Suprapubic skin (tissue), 4 donors: Measurements from ENCODE around the gene CEPT1.

Source experiments
- EP300 ChIP-seq: sonication (generic); formaldehyde crosslinking; IDR thresholded peaks from one replicate; pipeline ENCODE4 v1.6.1; 2017; ENCODE audit warnings: antibody characterized with exemption
- POLR2A ChIP-seq, 2 donors: fragments of 450-650 bp; IDR thresholded peaks; one replicate each; pipeline ENCODE4 v1.6.1; 2017; ENCODE audit warnings: antibody characterized with exemption in 2 of 2, mild to moderate bottlenecking in 2 of 2, moderate library complexity in 2 of 2
- POLR2AphosphoS5 ChIP-seq, 3 donors: sonication (generic); formaldehyde crosslinking; IDR thresholded peaks; one replicate each; pipeline ENCODE4 v1.6.1; 2017; ENCODE audit warnings: antibody characterized with exemption in 3 of 3
- TF ChIP-seq, protein P1 (sequence below), 2 donors: fragments of 200-600 bp in 1 of 2; fragments of 450-650 bp in 1 of 2; sonication (generic) in 1 of 2; IDR thresholded peaks; one replicate each; pipeline ENCODE4 v1.5.1; 2016 to 2019; ENCODE audit warnings: antibody characterized with exemption in 2 of 2, mild to moderate bottlenecking in 1 of 2, moderate library complexity in 1 of 2

DNA sequence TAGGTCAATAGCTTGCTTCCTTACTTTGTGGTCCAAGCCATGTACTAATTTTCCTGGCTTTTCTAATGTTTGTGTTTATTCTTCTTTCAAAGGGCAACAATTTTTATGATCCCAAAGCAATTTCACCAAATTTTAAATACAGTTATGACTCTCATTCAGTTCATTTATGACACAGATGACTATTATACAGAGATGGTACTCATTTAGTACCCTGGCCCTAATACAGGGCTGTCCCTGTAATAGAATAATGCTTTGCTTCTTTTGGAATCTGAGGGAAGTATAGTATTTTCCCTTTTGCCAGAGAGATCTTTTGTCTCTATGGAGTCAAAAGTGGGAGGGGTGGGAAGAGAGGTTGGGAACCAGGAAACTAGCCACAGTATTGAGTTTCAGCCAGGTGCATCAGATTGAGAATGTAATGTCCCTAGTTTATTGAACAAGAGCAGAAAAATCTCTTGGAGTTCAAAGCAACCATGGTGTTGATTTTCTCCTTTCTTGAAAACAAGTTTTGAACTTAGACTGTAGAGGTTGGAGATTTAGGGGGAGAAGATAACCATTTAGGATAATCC, 40.0 kb downstream of the CEPT1 start:
- TF ChIP-seq, protein P1, sequence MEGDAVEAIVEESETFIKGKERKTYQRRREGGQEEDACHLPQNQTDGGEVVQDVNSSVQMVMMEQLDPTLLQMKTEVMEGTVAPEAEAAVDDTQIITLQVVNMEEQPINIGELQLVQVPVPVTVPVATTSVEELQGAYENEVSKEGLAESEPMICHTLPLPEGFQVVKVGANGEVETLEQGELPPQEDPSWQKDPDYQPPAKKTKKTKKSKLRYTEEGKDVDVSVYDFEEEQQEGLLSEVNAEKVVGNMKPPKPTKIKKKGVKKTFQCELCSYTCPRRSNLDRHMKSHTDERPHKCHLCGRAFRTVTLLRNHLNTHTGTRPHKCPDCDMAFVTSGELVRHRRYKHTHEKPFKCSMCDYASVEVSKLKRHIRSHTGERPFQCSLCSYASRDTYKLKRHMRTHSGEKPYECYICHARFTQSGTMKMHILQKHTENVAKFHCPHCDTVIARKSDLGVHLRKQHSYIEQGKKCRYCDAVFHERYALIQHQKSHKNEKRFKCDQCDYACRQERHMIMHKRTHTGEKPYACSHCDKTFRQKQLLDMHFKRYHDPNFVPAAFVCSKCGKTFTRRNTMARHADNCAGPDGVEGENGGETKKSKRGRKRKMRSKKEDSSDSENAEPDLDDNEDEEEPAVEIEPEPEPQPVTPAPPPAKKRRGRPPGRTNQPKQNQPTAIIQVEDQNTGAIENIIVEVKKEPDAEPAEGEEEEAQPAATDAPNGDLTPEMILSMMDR (IDR thresholded peaks at IDR 0.05) = no peak
- TF ChIP-seq POLR2A (IDR thresholded peaks at IDR 0.05) = no peak
- TF ChIP-seq EP300 = no peak
- TF ChIP-seq POLR2AphosphoS5 (IDR thresholded peaks at IDR 0.05) = no peak
